HG03103 (cell line): ENCODE data around the gene PIK3R6.
A peak's percentile ranks its signal among the peaks of the same experiment; 100 is the strongest.
"Not testable (repeated sequence)": the region's sequence is repeated elsewhere in the genome, so short reads cannot be mapped to it uniquely, and the experiment has no call there.

ENCODE experiments used
- ATAC-seq: cut with Tn5 transposase; IDR thresholded peaks from one replicate; pipeline ENCODE4 v1.9.1; 2021; ENCODE audit warnings: low read depth; ENCODE audit not compliant: unreplicated experiment

PIK3R6 gene

DNA sequence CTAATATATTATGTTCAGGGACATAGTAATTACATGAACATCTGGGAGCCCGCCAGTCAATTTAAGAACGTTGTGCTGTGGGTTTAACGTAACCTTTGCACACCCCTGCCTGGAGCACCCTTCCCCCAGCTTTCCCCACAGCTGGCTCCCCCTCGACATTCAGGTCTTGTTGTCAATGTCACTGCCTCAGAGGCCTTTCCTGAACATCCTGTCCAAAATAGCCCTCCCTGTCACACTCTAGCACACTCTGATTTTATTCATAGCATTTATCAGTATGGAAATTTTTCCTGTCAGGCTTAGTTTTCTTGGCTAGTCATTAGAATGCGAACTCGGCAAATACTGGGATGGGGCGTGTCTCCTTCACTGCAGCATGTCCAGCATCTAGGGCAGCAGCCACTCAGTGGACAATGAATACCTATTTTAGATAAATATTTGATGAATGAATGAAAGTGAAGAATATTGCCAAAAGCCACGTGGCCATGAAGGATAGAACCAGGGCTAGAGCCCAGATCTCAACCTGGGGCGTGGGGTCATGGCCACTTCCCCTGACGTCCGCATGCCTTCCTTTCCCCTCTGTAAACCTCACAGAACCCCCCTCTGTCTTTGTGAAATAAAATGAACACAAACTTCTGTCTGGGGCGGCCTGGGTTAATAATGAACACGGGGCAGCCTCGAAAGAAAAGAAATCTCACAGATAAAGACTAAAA lies 10.5 kb downstream of the PIK3R6 start:
- no peak for ATAC-seq

DNA sequence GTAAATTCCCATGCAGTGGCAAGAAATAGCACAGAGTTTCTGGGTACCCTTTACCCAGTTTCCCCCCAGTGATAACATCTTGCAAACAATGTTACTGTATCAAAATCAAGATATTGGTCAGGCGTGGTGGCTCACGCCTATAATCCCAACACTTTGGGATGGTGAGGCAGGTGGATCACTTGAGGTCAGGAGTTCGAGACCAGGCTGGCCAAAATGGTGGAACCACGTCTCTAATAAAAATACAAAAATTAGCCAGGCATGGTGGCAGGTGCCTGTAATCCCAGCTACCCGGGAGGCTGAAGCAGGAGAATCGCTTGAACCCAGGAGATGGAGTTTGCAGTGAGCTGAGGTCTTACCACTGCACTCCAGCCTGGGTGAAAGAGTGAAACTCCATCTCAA lies 11.3 kb downstream of the PIK3R6 start:
- ATAC-seq: not testable (repeated sequence)

DNA sequence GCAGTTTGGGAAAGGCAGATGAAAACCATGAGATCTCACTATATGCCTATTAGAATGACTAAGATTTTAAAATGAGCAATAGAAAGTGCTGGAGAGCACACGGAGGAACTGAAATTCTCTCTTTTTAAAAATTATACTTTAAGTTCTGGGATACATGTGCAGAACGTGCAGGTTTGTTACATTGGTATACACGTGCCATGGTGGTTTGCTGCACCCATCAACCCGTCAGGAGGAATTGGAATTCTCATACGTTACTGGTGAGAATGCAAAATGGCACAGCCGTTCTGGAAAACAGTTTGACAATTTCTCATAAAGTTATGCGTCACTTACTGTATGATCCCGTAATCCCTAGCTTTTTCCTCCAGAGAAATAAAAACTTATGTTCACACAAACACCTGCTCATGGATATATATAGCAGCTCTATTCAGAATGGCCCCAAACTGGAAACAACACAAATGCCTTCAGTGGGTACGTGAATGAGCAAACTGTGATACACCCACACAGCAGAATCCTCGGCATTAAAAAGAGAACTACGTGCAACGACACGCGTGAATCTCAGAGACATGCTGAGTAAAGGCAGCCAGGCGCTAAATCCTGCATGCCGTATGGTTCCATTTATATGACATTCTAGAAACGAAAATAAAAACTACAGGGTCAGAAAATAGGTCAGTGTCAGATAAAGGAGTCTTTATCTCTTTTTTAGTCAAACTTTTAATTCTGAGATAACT lies 11.8 kb downstream of the PIK3R6 start:
- ATAC-seq: peak; percentile 40

DNA sequence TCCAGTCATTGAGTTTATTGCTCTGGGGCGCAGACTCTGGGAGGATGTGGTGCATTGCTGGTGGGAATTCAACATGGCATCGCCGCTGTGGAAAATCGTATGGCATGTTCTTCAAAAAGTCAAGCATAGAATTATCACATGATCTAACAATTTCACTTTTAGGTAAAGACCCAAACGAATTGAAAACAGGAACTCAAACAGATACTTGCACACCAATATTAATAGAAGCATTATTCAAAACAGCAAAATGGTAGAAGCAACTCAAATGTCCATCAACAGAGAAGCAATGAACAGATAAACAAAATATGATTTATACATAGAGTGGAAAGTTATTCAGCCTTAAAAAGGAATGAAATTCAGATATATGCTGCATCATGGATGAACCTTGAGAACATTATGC lies 15.9 kb downstream of the PIK3R6 start:
- no peak for ATAC-seq

DNA sequence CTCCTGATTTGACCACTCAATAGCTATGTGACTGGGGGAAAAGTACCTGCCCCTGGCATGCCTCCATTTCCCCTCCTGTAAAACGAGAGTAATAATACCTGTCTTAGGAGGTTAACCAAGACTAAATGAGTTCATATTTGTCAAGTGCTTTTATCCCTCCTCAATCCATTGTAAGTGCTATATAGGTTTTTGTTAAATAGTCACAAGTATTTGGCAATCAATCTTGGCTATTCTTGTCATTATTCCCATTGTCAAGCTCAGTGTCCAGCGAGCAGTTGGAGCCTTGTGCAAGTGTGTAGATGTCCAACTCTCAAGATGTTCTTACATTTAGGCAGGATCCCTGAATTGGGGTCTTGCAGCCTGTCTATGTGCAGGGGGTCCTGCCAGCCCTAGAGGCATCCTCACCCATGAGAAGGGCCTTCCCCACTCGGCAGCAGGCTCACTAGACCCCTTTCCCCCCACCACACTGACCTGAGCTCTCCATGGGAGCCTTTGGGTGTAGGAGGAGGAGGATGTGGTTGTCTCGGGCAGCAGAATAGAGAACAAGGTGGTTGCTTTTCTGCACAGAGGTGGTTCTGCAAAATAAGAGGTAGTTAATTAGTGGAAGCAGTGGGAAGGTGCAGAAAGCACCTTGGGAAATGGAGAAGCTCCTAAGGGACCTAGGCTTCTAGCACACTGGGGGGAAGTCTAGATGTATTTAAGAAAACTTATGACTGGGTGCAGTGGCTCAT lies 18.0 kb downstream of the PIK3R6 start:
- ATAC-seq: no peak

DNA sequence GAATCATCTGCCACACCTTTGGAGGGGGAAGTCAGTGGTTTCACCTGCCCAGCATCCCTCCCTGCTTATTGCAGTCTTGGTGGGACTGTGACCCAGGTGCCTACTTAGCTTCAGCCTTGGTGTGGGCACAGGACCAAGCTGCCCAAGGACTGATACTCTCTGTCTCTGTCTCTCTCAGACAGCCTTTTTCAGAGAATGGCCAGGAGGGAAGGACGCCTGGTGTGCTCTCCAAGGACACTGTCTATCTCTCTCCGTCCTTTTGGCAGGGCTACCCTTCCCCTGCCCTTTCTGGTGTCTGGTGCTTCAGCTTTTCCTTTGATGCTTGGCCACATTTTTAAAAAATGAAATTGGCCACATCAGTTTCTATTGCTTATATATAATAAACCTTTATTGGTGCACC lies 19.6 kb downstream of the PIK3R6 start:
- no peak for ATAC-seq

DNA sequence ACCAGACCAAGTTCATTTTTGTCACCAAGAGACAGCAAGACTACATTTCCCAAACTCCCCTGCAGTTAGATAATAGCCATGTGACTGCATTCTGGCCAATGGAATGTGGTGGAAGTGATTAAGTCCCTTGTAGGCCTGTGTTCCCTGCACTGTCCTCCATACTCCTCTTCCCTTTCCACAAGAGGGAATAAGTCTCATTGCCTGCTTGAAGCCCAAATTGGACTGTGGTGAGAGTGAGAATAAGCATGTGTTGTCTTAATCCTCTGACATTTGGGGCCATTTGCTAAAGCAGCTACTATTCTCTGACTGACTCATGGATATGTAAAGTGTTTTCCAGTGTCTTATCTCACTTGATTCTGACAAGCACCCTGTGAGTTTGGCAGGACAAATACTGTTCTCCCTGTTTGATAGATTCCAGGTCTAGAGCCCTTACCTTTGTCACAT lies 20.7 kb downstream of the PIK3R6 start:
- no peak for ATAC-seq

DNA sequence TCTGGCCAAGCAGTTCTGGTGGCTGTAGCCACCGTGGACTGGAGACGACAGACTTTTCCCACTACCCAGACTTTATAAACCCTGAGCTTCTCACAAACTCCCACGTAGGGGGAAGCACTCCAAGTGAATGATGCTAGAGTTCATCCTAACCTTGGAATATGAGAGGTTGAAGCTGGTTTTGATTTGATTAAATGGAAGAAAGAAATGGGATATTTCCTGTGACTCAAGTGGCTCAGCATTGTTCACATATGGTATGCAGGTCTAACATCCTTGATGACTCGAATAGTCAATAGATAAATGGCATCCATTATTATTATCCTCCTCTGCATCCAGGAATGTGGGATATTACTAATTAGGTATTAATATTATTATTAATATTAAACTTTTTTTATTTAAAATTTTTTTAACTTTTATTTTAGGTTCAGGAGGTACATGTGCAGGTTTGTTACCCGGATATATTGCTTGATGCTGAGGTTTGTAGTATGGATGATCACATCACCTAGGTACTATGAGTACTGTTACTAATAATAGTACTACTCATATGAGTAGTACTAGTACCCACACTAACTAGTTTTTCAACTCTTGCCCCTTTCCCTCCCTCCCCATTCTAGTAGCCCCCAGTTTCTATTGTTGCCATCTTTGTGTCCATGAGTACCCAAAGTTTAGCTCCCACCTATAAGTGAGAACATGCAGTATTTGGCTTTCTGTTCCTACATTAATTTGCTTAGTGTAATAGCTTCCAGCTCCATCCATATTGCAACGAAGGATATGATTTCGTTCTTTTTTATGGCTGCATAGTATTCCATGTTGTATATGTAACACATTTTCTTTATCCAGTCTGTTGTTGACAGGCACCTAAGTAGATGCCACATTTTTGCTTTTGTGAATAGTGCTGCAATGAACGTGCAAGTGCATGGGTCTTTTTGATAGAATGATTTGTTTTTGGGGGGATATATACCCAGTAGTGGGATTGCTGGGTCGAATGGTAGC lies 22.9 kb downstream of the PIK3R6 start:
- no peak for ATAC-seq

DNA sequence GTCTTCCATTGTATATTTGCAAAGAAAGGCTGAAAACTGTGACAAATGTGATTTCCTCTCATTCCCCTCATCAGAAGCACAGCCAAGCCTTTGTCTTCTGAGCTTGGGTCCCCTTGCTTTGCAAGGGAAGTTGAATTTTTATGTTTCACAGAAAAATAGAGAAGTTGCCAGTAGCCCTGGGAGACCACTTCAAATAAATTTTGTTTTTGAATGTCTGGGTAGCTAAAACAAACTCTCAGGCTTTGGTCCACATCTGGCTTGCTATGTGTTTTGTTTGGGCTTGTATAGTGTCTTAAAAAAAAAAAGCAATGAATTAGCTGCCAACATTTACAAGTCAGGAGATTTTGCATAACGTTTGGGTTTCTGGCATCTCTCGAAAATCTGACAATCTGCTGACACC lies 24.1 kb downstream of the PIK3R6 start:
- ATAC-seq: no peak

DNA sequence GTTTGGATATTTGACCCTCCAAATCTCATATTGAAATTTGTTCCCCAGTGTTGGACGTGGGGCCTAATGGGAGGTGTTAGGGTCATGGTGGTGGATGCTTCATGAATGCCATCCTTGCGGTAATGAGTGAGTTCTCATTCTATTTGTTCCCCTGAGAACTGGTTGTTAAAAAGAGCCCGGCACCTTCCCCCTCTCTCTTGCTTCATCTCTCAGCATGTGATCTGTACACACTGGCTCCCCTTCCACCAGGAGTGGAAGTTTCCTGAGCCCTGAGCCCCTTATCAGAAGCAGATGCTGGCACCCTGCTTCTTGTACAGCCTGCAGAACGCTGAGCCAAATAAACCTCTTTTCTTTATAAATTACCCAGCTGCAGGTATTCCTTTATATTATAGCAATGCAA lies 25.6 kb downstream of the PIK3R6 start:
- no peak for ATAC-seq

DNA sequence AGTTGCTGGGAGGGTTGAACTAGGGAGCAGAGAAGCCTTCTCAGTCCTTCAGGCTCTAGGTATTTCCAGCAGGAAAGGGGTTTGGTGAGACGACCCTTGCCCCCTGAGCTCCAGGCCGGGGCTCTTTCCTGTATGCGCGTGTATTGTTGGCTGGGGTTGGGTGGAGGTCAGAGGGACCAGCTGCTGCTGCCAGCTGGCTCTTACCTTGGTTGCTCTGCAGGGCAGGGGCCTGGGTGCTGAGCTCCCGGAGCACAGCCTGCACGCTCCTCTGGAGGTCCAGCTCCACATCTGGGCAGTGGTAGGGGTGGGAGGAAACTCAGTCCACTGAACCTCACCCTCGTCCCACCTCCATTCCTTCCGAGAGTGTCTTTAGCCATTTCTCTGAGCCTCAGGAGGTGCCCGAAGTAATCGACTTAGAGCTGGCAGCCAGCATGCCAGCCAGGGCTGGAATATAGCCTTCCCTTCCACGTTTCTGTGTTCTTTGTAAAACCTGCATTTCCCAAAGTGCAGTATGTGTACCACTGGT lies 28.0 kb downstream of the PIK3R6 start:
- ATAC-seq: no peak

DNA sequence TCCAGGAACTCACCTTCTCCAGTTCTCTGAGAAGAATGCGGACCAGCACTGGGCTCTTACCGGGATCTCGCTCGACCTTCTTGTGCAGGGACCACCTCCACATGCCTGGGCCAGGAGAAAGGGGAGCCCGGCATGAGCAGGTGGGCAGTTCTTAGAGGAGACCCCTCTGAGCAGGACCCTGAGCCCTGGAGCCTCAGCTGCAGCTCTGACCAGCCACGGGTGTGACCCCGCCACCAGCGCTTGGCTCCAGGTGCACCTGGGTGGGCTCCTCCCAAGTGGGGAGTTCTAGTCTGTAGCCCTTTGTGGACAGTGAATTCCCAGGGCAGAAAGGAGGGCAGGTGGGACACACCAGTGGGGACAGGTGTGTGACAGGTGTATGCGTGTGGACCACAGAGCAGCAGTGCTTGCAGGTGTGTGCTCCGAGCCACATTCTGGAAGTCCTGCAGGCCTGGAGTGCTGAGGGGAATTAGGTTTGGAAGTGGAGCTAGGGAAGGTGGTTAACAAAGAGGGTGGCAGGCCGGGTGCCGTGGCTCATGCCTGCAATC lies 28.9 kb downstream of the PIK3R6 start:
- ATAC-seq: no peak

DNA sequence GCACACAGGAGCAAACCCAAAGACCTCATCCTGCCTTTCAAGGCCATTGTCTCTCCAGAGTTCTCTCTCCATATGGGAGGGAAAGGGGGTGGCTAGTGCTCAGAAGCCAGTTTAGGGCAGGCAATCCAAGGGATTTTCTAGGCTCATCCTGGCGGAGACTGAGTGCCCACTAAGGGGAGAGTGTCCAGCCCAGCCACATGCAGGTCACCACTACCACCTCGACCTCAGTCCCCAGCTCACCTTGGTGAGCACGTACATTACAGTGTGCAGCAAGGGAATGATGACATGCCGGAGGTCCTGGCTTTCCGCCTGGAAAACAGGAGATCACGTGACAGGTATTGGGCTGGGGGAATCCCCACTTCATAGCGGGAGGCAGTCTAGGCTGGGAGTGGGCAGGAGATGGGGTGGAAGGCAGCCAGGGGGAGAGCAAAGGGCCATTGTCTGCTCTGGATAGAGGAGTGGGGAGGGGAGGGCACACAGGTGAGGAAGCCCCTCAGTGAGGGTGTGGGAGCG lies 29.9 kb downstream of the PIK3R6 start:
- no peak for ATAC-seq

DNA sequence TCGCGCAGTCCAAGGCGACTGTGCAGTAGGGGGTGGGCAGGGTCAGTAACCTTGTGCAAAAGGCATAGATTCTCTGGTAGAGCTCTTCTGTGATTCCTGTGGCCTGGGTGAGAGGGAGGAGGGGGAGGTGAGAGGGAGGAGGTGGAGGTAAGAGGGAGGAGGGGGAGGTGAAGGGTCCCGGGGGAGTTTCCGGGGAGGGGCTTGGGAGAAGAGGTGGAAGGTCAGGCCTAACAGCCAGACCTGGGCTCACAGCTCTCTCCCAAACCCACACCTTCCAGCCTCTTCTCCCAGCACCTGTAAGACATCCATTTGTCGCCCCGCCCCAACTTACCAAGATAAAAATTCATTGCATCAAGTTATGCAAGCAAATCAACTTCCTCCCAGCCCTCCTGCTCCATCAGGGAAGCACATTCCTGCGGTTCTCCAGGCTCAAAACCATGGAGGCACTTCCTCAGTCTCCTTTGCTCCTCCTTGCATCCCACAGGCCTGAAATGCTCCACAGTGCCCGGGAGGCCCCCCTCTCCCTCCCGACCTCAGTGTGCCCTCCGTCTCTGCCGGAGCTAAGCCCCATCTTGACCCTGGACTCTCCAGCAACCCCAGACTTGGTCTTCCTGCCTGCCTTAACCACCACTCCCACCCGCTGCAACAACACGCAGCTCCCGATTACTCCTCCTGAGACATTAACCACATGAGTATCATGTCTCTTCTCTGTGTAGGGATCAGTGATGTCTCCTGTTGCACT lies 30.5 kb downstream of the PIK3R6 start:
- no peak for ATAC-seq

DNA sequence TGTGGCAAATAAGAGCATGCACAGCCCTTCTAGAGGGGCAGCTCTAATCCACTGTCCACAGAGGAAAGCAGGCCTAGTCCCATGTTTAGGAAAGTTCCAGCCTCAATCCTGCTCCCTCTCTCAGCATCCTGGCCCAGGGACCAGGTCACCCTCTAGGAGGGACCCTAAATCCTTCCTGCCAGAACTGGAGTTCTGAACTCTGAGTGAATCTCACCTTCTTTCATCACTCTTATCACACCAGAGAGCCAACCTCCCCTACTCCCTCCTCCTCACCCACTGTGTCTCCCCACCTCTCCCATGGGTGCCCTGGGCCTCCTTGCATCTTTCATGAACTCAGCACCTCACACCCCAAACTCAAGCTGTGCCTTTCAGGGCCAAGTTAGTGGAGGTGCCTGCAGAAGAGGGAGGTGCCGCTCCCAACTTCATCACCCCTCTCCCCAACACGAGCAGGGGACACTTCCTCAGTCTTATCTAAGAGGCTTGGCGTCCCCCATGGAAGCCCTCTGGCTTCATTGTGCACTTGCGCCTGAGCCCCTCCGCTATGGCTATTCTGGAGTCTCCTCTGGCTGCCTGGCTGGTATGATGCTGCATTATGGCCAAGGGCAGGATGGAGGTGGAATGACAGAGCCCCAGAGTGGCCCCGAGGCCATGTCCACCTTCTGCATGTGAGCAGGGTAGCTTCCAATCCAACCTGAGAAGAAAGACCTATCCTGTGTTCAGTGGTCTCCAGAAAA lies 31.7 kb downstream of the PIK3R6 start:
- ATAC-seq: no peak

DNA sequence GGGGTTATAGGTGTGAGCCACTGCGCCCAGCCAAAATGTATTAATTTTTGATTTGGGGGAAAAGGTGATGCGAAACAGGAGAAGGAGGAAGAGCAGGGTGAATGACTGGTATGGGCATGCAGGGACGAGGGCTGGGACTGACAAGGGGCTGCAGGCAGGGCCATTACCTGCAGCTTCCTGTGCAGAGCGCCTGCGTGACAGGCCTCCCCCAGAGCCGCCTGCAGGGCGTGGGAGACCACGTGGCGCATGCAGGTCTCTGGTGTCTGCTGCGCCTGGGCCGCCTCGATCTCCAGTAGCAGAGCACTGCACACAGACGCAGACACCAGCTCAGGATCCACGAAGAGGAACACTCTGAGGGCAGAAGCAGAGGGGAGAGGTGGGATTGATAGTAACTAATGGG lies 32.4 kb downstream of the PIK3R6 start:
- ATAC-seq: no peak

DNA sequence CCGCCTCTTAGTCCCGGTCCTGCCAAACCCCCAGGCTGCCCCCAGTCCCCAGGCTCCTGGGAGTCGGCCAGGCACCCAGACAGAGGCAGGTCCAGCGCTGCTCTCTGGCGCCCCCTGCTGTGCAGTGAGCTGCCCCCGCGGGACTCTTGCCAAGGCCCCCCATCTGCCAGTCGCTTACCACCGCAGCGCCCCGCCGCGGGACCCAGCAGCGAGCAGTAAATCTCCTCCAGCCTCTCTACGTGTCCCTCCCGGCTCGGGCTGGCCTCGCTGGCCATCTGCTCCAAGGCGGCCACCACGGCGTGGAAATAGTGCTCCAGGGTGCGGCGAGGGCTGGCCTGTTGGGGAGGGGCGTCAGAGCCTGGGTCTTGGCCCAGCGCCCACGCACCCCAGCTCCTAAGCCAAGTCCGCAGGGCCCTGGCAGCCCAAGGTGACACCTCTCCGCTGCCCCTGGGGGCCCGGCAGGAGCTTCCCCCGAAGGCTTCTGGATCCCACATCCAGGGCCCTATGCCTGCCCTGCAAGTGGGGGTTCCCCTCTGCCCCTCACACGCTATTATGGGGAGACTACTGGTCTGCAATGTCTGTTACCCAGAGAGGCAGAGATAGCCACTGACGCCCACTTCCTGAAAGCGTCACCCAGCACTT lies 34.6 kb downstream of the PIK3R6 start:
- ATAC-seq: no peak
